CD1c-positive myeloid dendritic cell (primary cell): ENCODE results near the gene ZMYND12.

Experiments
- DNase-seq: peaks from one replicate; pipeline ENCODE4 v3.0.0-alpha.2; 2016; ENCODE audit errors: extremely low spot score

The ZMYND12 gene

GRCh38 chr1:42442662-42443061 lies 13.2 kb downstream of the ZMYND12 start:
- DNase-seq = peak; percentile 48

- no peak for DNase-seq
These were observed 15.9 kb downstream of the ZMYND12 start for GRCh38 chr1:42439940-42440339.

GRCh38 chr1:42434340-42434739 lies 21.5 kb downstream of the ZMYND12 start:
- no peak for DNase-seq

DNA sequence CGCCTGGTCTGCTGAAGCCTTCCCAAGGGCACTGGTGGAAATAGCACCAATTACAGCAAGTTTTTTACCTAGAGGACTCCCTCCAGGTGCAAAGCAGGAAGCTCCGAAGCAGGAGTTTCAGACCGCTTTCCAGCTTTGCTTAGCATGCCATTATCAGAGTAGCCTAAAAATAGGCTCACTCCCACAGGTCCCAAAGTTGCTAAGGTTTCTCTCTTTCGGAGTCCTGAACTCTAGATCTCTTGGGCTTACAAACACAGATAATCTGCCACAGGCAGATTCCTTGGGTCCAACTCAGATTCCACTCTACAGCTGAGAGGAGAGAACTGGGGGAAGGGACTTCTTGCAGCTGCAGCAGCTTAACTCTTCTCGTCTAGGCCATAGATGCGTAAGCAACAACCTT lies 22.5 kb downstream of the ZMYND12 start:
- no peak for DNase-seq

GRCh38 chr1:42432714-42433113 lies 23.1 kb downstream of the ZMYND12 start:
- no peak for DNase-seq

GRCh38 chr1:42431514-42431913 lies 24.3 kb downstream of the ZMYND12 start:
- no peak for DNase-seq

DNA sequence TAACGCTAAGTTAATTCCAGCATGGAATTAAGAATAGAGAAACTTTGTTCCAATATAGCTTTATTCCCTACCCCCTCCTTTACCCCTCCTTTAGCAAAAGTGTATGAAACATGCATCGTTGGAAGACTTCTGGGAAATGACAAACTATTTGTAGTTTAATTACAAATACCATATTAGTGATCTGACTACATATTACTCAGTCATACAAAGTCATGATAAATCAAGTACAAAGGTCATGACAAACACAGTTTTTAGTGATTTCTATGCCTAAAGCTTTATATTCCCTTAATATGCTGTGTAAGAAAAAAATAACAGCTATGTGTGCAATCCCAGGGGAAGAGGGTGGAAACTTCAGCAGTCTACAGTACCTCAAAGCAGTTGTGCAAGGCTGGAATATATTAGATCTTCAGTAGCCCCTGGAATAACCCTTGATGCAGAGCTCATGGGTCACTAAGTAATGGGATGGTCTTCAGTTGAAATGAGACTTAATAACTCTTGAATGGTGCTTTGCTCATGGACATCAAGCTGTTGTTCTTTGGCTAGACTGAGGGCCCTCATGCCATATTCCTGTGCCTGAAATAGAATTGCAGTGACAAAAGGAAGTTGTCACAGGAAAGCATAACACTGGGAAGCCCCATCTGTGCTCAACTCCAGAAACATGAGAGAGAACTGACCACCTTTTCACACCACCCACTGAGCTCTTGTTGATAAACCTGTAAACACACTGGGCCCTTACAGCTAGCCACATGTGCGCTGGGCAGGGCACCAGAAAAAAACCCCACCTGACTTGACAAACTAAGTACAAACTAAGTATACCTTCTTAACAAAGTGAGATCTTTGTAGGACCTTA lies 25.3 kb downstream of the ZMYND12 start:
- DNase-seq = no peak

GRCh38 chr1:42429603-42430002 lies 26.2 kb downstream of the ZMYND12 start:
- no peak for DNase-seq

DNA sequence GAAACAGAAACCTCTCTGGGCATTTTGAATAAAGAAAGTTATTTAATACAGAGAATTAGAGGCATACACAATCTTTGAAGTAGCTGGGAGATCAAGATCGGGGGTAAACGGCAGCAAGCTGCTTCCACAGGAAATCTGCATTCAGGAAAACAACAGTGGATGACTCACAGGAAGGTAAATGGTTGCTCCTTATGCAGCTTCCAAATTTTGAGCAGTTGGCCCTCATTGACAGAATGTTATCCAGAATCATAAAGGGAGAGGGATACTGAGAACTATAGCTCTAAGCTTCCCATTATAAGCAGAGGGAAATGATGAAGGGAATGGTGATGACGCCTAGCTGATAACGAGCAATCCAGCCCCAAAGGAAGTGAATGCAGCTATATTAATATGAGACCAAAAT lies 28.6 kb downstream of the ZMYND12 start:
- DNase-seq = no peak

- no peak for DNase-seq
These were observed 31.6 kb downstream of the ZMYND12 start for GRCh38 chr1:42424201-42424600.

- DNase-seq = no peak
These were observed 32.1 kb downstream of the ZMYND12 start for GRCh38 chr1:42423681-42424080.

GRCh38 chr1:42422737-42423136 lies 33.1 kb downstream of the ZMYND12 start:
- DNase-seq = no peak

DNA sequence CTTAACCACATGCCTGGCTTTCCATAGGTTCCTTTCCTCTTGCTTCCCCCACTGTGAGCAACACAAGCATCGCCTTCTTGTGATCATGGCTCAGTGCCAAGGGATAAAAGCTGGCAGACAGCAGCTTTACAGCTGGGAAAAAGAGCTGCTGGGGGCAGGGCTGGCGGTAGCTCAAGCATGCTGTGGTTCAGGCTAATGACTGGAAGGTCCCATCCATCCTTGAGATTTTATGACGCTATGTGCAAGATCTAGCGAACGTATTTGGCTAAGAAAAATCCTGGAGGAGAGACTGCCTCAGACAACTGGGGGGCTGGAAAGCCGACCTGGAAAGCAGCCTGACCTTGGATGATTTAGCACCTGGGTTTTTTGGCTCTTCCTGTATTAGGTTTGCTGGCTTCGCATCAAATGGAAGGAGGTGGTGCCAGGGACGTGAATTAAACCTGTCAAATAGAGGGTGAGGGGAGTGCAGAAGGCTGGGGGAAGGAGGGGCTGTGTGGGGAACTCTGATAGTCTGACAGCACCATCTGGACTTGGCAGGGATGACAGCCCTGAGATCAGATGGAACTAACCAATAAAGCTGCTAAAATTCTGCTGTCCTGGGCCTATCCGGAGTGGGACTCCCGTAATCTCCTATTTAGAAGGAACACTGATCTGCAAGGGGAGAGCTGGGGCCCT lies 34.8 kb downstream of the ZMYND12 start:
- DNase-seq = no peak

DNA sequence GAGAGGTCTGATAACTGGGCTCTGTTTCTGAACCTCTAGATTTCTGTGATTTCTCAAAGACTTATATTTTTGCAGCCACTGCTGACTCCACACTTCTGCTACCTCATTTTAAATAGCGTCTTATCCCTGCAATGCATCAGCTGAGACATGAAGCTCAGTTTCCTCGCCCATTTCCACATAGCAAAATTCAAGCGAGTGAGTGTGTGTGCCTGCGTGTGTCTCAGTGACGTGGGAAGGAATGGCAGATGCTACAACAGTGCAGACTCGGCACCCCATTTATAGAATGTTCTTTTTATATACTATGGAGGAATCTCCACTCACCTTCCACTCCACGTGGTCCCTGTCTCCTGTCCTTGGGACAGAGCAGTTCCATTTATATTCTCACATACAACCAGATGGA lies 35.7 kb downstream of the ZMYND12 start:
- DNase-seq = no peak

DNA sequence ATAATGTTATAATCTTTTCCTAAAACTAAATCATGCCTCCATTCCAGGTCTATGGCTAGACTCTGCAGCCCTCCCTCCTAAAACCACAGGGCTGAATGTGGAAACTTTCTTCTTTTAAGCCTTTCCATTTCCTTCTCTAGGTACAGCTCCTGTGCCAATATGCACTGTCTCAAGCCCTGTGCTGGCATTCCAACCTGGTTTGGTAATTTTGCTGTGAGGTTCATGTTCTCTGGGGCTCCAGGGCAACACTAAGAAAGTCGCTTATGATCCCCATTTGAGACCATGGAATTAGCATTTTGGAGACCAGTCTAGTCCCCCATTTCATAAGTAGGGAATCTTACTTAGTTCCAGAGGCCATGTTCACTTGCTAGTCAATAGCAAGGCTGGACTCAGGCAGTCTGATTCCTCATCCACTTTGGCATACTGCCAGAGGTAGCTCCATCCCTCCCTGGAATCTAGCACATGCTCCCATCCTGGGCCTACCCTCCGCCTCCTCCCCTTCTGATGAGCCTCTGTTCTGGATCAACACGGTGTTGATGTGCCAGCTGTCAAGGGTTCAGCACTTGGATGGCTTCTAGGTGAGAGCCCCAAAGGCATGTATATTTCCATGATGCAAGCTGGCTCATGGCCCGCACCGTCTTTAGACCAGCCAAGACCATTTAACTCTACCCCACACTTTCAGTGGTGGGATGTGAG lies 36.5 kb downstream of the ZMYND12 start:
- no peak for DNase-seq

- no peak for DNase-seq
These were observed 37.3 kb downstream of the ZMYND12 start for GRCh38 chr1:42418516-42418915.

DNA sequence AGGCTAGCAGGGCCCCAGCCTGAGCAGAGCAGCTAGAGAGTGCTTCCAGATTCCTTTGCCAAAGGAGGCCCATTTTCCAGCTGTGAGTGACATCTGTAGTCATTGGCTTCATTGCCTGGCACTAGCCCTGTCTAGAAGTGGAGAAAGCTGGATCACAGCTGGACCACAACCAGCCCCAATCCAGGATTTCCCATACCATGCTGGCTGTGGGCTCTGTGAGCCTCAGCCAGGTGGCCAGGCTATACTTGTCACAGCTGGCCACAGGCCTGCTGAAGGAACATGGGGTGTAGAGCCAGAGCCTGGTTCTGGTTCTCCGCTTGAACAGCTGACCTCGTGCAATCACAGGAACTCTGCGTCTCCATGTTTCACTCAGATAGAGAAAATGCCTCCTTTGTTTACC lies 38.7 kb downstream of the ZMYND12 start:
- DNase-seq = no peak

GRCh38 chr1:42414551-42415496 lies 41.0 kb downstream of the ZMYND12 start:
- DNase-seq = no peak

- DNase-seq = peak; percentile 8
These were observed 51.9 kb downstream of the ZMYND12 start for GRCh38 chr1:42403880-42404400.

DNA sequence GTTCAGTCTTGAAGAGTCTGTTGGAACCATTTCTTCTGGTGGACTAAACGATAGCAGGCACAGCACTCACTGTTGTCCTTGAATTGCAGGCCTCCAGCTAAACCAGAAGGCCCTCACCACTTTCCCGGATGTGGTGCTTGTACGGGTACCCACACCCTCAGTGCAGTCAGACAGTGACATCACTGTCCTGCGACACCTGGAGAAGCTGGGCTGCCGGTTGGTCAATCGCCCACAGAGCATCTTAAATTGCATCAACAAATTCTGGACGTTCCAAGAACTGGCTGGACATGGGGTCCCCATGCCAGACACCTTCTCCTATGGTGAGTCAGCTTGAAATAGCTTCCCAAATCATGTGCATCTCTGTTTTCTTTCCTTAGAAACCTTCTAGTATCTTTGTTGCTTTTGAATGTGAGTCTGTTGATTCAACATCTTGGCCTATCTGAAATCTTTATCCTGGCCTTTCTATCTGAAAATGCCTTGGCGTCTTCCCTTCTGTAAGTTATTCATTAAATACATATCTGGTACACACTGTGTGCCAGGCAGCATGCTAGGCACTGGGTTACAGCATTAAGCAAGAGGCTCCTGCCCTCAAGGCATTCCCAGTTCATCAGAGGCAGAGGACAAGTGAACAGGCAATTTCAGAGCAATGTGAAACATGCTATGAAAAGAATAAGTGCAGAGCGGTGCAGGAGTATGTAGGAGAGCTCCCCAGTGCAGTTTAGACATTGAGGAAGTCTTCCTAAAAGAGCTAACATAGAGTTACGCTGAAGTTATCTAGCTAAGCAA lies 56.3 kb downstream of the ZMYND12 start:
- no peak for DNase-seq
